ENCODE measurements around the gene NKAIN2.
"Not testable (repeated sequence)": the region's sequence is repeated elsewhere in the genome, so short reads cannot be mapped to it uniquely, and the experiment has no call there.

The NKAIN2 gene

GRCh38 chr6:124334359-124334758, 530.7 kb downstream of the NKAIN2 start:
- DNase-seq (ENCODE audit: low spot score), result no peak

- DNase-seq (ENCODE audit: low spot score), result no peak
These were observed 536.1 kb downstream of the NKAIN2 start for GRCh38 chr6:124339610-124340334.

GRCh38 chr6:124348339-124348738, 544.7 kb downstream of the NKAIN2 start:
- DNase-seq (ENCODE audit: low spot score), result not testable (repeated sequence)

GRCh38 chr6:124355146-124355545, 551.5 kb downstream of the NKAIN2 start:
- no peak for DNase-seq (ENCODE audit: low spot score)

GRCh38 chr6:124356276-124356810, 552.7 kb downstream of the NKAIN2 start:
- no peak for DNase-seq (ENCODE audit: low spot score)

- no peak for DNase-seq (ENCODE audit: low spot score)
These were observed 553.1 kb downstream of the NKAIN2 start for GRCh38 chr6:124356811-124357210.

- no peak for DNase-seq (ENCODE audit: low spot score)
These were observed 564.5 kb downstream of the NKAIN2 start for GRCh38 chr6:124368131-124368530.

GRCh38 chr6:124371974-124372475, 568.4 kb downstream of the NKAIN2 start:
- DNase-seq (ENCODE audit: low spot score), result no peak

- DNase-seq (ENCODE audit: low spot score), result no peak
These were observed 569.7 kb downstream of the NKAIN2 start for GRCh38 chr6:124373386-124373785.

GRCh38 chr6:124389127-124389526, 585.5 kb downstream of the NKAIN2 start:
- no peak for DNase-seq (ENCODE audit: low spot score)

- no peak for DNase-seq (ENCODE audit: low spot score)
These were observed 589.9 kb downstream of the NKAIN2 start for GRCh38 chr6:124393536-124393935.

- no peak for DNase-seq (ENCODE audit: low spot score)
These were observed 592.7 kb downstream of the NKAIN2 start for GRCh38 chr6:124396361-124396760.

- no peak for DNase-seq (ENCODE audit: low spot score)
These were observed 596.8 kb downstream of the NKAIN2 start for GRCh38 chr6:124400261-124400999.

- not testable (repeated sequence) for DNase-seq (ENCODE audit: low spot score)
These were observed 606.8 kb downstream of the NKAIN2 start for GRCh38 chr6:124410425-124410824.

GRCh38 chr6:124412657-124413056, 609.0 kb downstream of the NKAIN2 start:
- DNase-seq (ENCODE audit: low spot score), result not testable (repeated sequence)

- no peak for DNase-seq (ENCODE audit: low spot score)
These were observed 616.6 kb downstream of the NKAIN2 start for GRCh38 chr6:124420116-124420840.

GRCh38 chr6:124423621-124424020, 620.0 kb downstream of the NKAIN2 start:
- no peak for DNase-seq (ENCODE audit: low spot score)

GRCh38 chr6:124430740-124431318, 627.2 kb downstream of the NKAIN2 start:
- DNase-seq (ENCODE audit: low spot score), result no peak

GRCh38 chr6:124432620-124433019, 629.0 kb downstream of the NKAIN2 start:
- no peak for DNase-seq (ENCODE audit: low spot score)

- no peak for DNase-seq (ENCODE audit: low spot score)
These were observed 629.9 kb downstream of the NKAIN2 start for GRCh38 chr6:124433387-124434160.

- DNase-seq (ENCODE audit: low spot score), result no peak
These were observed 630.8 kb downstream of the NKAIN2 start for GRCh38 chr6:124434421-124434820.

Measured in iPS-NIHi11 (cell line).